GM18511 (cell line): ENCODE results near the gene GCSH.

Experiments used
- ATAC-seq: cut with Tn5 transposase; IDR thresholded peaks from one replicate; pipeline ENCODE4 v1.9.1; 2021; ENCODE audit warnings: mild to moderate bottlenecking, moderate library complexity; ENCODE audit not compliant: unreplicated experiment

GCSH gene

DNA sequence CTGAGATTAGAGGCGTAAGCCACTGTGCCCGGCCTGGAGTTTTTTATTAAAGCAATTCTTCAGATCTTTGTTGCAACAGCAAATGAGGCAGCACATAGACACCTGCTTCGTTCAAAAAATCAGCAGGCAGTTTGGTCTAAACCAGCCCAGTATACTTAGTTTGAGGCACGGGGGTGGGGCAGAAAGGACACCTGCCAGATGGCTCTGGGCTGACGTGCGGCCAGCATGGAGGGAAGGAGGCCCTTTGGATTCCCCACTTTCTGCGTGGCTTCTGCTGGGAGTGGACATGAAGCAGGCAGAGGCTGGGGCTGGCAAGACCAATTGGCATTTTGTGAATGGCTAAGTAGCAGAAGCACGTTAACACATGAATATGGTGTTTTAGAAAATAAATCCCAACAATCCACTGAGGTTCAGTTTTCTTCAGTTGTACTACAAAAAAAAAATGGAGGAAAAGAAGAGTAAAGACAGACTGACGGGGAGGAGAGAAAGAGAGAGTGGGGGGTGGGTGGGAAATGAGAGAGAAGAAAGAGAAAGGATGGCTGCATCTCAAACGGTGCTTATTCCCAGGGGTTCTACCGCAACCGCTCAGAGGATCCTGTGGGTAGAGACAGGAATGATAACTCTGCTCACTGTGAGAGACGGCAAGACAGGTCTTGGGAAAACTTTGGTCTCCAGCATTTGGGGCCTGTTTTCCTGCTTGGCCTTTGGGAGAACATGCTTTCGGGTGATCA, 35.5 kb downstream of the GCSH start:
- ATAC-seq, result no peak

- ATAC-seq, result no peak
Measured at GRCh38 chr16:81053761-81054160, 42.4 kb downstream of the GCSH start.

GRCh38 chr16:81042821-81043220, 53.4 kb downstream of the GCSH start:
- no peak for ATAC-seq

GRCh38 chr16:81041696-81042095, 54.5 kb downstream of the GCSH start:
- no peak for ATAC-seq

DNA sequence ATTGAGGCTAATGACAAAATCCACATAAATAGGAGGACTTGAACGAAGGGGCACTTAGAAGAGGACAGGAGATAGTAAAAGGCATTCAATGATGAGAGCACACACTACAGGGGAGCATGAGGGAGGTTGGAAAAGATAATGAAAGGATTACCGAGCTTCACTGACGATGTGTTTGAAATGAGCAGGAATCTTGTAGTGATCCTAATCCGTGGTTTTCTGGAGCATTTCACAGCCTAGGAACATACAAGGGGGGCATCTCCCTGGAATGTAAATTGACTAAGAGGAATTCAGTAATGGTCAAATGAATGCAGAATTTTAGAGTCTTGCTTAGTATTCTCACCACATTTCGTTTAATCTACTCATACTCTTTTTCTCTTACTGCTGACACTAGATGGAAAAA, 55.4 kb downstream of the GCSH start:
- ATAC-seq, result no peak

GRCh38 chr16:81040131-81040530, 56.1 kb downstream of the GCSH start:
- no peak for ATAC-seq

DNA sequence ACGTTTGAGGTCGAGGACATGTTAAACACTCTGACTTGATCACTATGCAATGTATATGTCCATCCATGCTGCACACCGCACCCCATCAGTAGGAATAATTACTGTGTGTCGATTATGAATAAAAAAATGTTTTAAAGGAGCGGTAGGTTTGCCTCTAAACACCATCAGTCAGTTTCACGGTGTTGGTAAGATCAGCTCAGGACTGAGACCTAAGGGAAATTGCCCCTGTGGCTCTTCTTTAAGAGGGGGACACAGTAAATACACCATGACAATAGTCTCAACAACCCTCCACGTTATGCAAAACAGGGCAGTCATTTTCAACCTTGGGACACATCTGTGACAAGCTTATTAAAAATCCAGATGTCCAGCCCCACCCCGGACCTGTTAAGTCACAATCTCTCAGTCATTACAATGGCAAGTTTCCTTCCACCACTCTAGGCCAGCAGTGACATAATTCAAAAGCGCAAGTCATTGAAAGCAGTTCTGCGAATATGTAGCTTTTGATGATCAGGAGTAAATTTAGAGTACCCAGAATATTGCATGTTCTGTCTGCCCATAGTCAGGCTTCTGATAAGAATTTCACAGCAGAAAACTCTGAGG, 59.3 kb downstream of the GCSH start:
- ATAC-seq, result no peak

GRCh38 chr16:81035975-81036750, 60.0 kb downstream of the GCSH start:
- ATAC-seq, result peak; percentile 64

DNA sequence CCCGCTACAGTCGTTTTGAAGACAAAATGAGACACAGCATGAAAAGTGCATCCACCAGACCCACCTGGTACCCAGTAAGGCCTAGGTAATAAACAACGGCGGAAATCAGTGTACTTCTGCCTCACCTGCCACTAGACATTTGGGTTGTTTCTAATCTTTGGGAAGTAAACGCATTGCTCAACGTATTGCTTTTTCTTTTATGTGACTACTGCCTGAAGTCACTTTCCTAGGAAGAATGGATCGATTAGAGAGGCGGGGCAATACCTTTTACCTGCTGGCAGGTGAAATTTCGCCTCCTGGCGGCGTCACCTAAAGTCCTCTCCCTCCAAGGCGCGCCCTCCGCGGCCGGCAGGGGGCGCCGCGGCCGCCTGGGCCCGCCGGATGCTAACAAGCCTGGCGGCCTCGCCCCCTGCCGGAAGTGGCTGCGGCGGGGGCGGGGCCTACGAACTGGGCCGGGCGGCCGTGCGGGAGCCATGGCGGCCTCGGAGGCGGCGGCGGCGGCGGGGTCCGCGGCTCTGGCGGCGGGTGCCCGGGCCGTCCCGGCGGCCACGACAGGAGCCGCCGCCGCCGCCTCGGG, 60.7 kb downstream of the GCSH start, which contains the start of gene ATMIN:
ATMIN (plus strand) TSS at position 445 of the 577 bp plus-strand sequence; CDS start at position 474, 29 bp downstream.
- ATAC-seq, result peak; percentile 93
